Fibroblast of pulmonary artery (primary cell): ENCODE measurements around the gene TTLL10.

Experiments used
- DNase-seq: peaks from one replicate; pipeline ENCODE4 v3.0.0-alpha.2; 2010; ENCODE audit warnings: low read depth
- H3K4me3 ChIP-seq: replicated peaks from 2 replicates; pipeline ENCODE4 v1.5.1; 2011; ENCODE audit warnings: low read depth, mild to moderate bottlenecking, control low read depth, low read length, moderate library complexity
- CTCF ChIP-seq: IDR thresholded peaks from 2 replicates; pipeline ENCODE4 v1.5.1; 2011; ENCODE audit warnings: mild to moderate bottlenecking, control low read depth, low read length, inconsistent platforms; ENCODE audit errors: missing control alignments

The TTLL10 gene

DNA sequence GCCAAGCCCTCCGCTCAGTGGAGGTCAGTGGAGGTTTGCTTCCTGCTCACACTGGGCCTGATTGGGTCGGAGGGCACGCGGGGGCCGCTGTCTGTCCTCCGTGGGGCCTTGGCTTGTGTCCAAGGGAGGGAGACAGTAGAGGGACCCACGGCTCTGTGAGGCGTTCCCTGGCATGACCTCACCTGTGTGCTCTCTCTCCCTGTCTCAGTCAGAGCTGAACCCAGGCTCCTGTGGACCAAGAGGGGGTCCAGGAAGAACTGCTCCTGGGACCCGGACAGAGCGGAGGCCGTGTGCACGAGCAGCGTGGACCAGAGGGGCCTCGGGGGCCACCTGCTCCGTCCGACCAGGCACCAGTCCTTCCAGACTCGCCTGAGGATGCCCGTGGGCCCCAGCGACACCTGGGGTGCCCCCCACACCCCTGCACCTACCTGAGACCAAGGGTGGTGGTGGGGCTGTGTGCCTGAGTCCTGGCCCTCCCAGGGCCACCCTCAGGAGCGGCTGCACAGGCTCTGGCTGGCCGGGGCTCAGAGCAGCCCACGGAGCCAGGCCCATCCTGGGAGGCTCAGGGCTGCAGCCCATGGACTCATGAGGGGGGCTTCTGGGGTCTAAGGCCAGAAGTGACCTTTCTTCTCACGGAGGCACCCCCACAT lies 13.3 kb upstream of the TTLL10 start:
- no peak for DNase-seq
- no peak overlapping the region for H3K4me3 ChIP-seq
- no peak for TF ChIP-seq CTCF

GRCh38 chr1:1161078-1161682 lies 12.5 kb upstream of the TTLL10 start:
- H3K4me3 ChIP-seq: no peak overlapping the region
- no peak for DNase-seq
- TF ChIP-seq CTCF: no peak

GRCh38 chr1:1161683-1162079 lies 12.0 kb upstream of the TTLL10 start:
- DNase-seq: no peak
- no peak overlapping the region for H3K4me3 ChIP-seq
- TF ChIP-seq CTCF: no peak

- no peak overlapping the region for H3K4me3 ChIP-seq
- DNase-seq: no peak
- TF ChIP-seq CTCF: no peak
Observed at GRCh38 chr1:1162597-1163537, 10.8 kb upstream of the TTLL10 start.

GRCh38 chr1:1163538-1164070 lies 10.1 kb upstream of the TTLL10 start:
- DNase-seq: no peak
- TF ChIP-seq CTCF: no peak
- H3K4me3 ChIP-seq: no peak overlapping the region

DNA sequence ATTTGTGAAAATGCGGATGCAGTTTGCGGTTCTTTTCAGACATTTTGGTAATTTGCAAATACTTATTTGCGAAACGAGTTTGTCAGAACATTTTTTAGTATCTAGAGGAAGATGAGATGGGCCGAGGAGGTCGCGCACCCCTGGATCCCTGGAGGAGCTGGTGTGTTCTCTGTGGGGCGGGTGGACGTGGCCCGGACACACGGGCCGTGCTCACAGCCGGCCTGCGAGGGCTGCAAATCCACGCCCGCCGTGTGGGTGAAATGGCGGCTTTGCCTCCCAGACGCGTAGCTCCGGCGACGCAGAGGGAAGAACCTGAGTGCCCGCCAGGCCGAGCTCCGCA lies 9.3 kb upstream of the TTLL10 start:
- H3K4me3 ChIP-seq: no peak overlapping the region
- no peak for DNase-seq
- TF ChIP-seq CTCF: no peak
